Ishikawa (cell line): ENCODE results near the gene PBX2.

ENCODE experiments used
- CEBPB ChIP-seq: IDR thresholded peaks from 2 replicates; pipeline ENCODE4 v1.6.1; 2012
- RAD21 ChIP-seq: IDR thresholded peaks from 2 replicates; pipeline ENCODE4 v1.6.1; 2012; ENCODE audit warnings: low read depth

DNA sequence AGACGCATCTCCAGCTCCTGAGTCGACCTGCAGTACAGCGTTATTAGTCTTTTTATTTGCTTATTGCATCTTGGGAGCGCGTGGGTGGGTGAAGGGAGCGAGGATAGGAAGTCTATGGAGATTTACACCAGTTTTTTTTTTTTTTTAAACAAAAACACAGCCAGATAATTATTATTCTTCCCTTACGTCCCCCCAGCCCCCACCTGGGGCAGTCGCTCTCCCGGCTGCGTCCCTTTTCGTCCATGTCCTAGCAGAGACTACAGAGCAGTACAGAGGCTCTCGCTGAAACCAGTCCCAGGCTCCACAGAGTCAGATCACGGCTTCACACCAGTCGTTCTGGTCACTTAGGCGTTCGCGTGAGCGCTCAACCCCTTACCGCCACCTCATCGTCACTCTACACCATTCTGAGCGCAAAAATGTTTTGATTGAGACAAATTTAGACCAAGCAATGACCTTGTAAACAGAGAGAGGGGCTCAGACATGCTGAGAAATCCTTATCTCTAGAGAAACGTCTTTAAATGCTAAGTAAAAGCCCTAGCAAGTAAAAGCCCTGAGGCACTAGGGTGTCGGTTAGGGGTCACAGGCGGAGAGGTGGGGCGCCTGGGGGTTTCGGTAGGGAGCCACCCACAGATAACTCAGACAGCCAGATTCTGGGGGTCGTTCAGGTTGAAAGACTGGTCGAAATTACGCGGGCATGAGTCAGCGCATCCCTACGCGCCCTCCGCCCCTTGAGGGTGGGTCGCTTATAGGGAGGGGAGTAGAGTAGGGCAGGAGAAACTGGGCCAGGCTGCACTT, 37.0 kb downstream of the PBX2 start:
- TF ChIP-seq CEBPB (no peak), RAD21 (no peak)
